Rectal smooth muscle tissue (tissue), 1 donor: ENCODE results near the gene SPAG17.

Source experiments
- H3K27ac ChIP-seq: one replicate; pipeline ENCODE4 v1.7.0; 2013; ENCODE audit warnings: low read depth, low read length, inconsistent platforms
- H3K27me3 ChIP-seq: one replicate; pipeline ENCODE4 v1.7.0; 2013; ENCODE audit warnings: low read length; ENCODE audit not compliant: control insufficient read depth, insufficient read depth
- H3K36me3 ChIP-seq: one replicate; pipeline ENCODE4 v1.7.0; 2013; ENCODE audit warnings: low read length; ENCODE audit not compliant: control insufficient read depth, insufficient read depth
- H3K4me1 ChIP-seq: one replicate; pipeline ENCODE4 v1.7.0; 2013; ENCODE audit warnings: low read length; ENCODE audit not compliant: control insufficient read depth, insufficient read depth
- H3K4me3 ChIP-seq: one replicate; pipeline ENCODE4 v1.7.0; 2013; ENCODE audit warnings: low read length
- H3K9ac ChIP-seq: one replicate; pipeline ENCODE4 v1.7.0; 2013; ENCODE audit warnings: low read length

The SPAG17 gene

GRCh38 chr1:118113261-118113660, 71.8 kb downstream of the SPAG17 start:
- H3K27ac ChIP-seq = no peak overlapping the region
- no peaks in the 10 kb centered on the region for H3K36me3 ChIP-seq
- no peak overlapping the region for H3K4me3 ChIP-seq
- H3K27me3 ChIP-seq = no peaks in the 10 kb centered on the region
- H3K9ac ChIP-seq = no peak overlapping the region
- no peaks in the 10 kb centered on the region for H3K4me1 ChIP-seq

- Histone ChIP-seq H3K27ac (no peak overlapping the region), H3K9ac (no peak overlapping the region), H3K36me3 (no peaks in the 10 kb centered on the region), H3K27me3 (no peaks in the 10 kb centered on the region), H3K4me1 (no peaks in the 10 kb centered on the region), H3K4me3 (no peak overlapping the region)
These were observed 74.4 kb downstream of the SPAG17 start for GRCh38 chr1:118110580-118110979.

DNA sequence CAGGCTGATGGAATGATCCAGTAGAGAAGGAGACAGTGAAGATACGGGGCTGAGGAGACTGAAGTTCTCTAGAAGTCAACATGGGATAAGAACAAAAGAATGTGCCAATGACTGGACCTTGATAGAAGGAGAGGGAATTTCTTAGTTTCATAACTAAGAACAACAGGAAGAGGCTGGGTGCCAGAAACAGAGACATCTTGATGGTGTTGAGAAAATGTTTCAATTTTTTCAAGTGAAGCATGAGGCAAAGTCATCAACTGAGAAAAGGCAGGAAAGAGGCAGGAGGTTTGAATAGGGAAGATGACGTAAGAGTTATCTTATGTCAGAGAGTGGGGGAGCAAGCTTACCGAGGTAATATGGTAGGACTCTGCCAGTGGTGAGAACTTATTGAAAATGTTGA, 80.1 kb downstream of the SPAG17 start:
- H3K27me3 ChIP-seq = no peaks in the 10 kb centered on the region
- no peaks in the 10 kb centered on the region for H3K4me1 ChIP-seq
- no peaks in the 10 kb centered on the region for H3K36me3 ChIP-seq
- no peak overlapping the region for H3K4me3 ChIP-seq
- H3K27ac ChIP-seq = no peak overlapping the region
- no peak overlapping the region for H3K9ac ChIP-seq

- Histone ChIP-seq H3K9ac (no peak overlapping the region), H3K27me3 (no peaks in the 10 kb centered on the region), H3K27ac (no peak overlapping the region), H3K36me3 (no peaks in the 10 kb centered on the region), H3K4me3 (no peak overlapping the region), H3K4me1 (no peaks in the 10 kb centered on the region)
These were observed 82.6 kb downstream of the SPAG17 start for GRCh38 chr1:118102445-118102844.

DNA sequence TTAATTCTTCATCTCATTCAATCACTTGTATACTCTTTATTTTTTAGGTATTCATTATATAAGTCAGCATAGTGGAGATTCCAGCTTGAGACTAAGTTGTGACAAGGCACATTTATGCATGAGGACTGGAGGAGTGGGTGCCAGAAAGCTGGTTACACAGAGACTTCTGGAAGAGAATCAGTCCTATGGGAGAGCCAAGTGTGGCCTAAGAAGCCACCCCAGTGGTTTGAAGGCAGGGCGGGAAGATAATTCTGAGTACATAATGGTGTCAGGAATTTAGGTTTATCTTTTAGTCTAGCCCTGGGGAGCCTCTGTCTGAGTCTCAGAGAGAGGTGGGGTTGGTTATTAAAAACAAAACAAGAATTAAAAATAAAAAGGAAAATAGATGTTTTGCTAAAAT, 83.0 kb downstream of the SPAG17 start:
- Histone ChIP-seq H3K27ac (no peak overlapping the region), H3K27me3 (no peaks in the 10 kb centered on the region), H3K4me1 (no peaks in the 10 kb centered on the region), H3K9ac (no peak overlapping the region), H3K36me3 (no peaks in the 10 kb centered on the region), H3K4me3 (no peak overlapping the region)

- H3K9ac ChIP-seq = no peak overlapping the region
- H3K4me3 ChIP-seq = no peak overlapping the region
- no peaks in the 10 kb centered on the region for H3K36me3 ChIP-seq
- H3K4me1 ChIP-seq = no peaks in the 10 kb centered on the region
- no peak overlapping the region for H3K27ac ChIP-seq
- H3K27me3 ChIP-seq = no peaks in the 10 kb centered on the region
These were observed 83.5 kb downstream of the SPAG17 start for GRCh38 chr1:118101515-118101844.

DNA sequence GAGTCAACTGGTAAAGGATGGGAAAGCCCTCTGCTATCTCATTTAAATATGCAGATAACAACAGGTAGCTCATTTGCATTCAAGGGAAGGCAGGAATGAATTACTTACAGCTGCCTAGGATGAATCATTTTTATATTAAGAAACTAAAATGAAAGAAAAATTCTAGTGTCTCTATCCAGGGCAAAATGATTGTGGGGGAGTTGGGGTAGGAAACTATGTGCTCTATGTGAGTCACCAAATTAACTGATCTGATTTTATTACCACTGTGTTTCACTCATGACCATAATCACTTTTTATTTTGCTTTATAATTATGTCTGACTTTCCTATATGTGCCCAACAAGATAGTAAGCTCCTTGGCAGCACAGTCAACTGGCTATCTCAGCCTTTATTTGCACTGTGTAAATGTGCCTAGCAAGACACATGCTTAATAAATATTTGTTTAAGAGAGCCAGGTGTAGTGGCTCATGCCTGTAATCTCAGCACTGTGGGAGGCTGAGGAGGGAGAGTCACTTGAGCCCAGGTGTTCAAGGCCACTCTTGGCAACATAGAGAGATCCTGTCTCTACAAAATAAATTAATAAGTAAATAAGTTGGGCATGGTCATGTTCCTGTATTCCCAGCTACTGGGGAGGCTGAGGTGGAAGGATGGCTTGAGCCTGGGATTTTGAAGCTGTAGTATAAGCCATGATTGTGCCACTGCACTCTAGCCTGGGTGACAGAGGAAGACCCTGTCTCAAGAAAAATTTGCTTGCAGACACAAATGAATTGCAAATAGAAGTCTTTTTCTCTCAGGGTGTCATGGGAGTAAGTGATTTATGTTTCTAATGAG, 84.1 kb downstream of the SPAG17 start:
- no peak overlapping the region for H3K27ac ChIP-seq

DNA sequence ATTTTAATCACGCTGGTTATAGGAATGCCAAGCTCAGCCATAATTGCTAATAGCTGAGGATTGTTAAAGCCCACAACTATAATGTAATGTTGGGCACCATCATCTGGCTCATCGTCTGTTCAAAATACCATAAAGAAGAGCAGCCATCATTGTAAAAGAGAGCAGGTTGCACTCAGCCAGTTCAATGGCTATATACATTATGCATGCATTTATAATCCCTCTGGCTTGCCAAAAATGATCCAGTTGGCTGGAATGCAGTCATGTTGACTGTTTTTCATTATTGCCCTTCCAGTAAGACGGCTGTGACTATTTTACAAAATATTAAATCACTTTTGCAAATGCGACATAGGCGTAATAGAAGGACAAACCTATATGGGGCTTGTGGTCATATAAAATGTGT, 85.3 kb downstream of the SPAG17 start:
- H3K27ac ChIP-seq = no peak overlapping the region
- no peak overlapping the region for H3K4me3 ChIP-seq
- no peaks in the 10 kb centered on the region for H3K36me3 ChIP-seq
- no peaks in the 10 kb centered on the region for H3K4me1 ChIP-seq
- no peaks in the 10 kb centered on the region for H3K27me3 ChIP-seq
- no peak overlapping the region for H3K9ac ChIP-seq

More for the DNA sequence above, 84.1 kb downstream of the SPAG17 start:
- Histone ChIP-seq H3K4me3 (no peak overlapping the region), H3K9ac (no peak overlapping the region), H3K36me3 (no peaks in the 10 kb centered on the region), H3K4me1 (no peaks in the 10 kb centered on the region), H3K27me3 (no peaks in the 10 kb centered on the region)

DNA sequence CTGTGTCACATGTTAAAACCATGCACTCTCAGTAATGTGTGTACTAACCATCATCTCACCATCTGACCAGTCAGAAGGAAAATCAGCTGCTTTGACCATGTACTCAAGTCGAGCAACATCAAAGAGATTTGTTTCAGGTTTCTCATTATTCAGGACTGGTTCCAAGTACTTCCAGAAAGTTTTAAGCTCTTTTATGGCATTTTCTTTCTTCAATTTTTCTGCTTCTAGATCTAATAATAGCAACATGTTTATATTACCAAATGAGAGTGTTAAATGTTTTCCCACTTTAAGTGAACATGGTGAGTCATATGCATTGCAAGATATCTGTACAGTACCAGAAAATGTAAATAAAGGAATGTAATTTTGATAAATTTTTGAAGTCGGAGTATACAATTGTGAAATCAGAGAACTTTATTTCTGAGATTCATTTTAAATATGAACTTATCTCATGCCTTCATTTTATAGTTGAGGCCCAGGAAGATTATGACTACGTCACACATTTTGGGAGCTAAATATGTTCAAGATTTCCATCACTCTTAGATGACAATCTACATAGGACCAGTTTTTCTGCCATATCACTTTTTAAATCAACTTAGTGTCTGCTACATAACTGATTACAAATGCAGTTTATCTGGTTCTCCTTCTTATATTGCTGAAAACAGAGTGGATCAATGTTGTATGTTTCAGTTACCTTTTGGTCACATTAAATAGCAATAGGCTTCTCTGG, 87.2 kb downstream of the SPAG17 start:
- no peaks in the 10 kb centered on the region for H3K27me3 ChIP-seq
- H3K27ac ChIP-seq = no peak overlapping the region
- no peaks in the 10 kb centered on the region for H3K36me3 ChIP-seq
- no peak overlapping the region for H3K9ac ChIP-seq
- no peaks in the 10 kb centered on the region for H3K4me1 ChIP-seq
- no peak overlapping the region for H3K4me3 ChIP-seq

DNA sequence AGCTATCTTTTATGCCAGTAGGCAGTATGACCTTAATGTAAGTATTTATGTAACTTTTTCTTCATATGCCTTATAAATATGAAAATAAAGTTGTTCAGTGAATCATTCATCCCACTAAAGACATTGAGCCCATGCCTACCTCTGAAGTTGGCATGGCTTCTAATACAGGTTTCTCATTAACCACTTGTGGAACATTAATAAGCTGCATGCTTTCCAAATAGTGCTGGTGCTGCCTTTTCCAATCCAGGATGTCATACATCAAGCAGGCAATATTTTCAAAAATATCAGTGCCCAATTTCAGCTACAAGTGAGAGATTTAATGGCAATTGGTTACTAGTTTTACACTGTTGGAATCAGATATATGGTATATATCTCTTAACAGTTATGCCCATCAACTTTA, 92.0 kb downstream of the SPAG17 start:
- Histone ChIP-seq H3K4me1 (no peaks in the 10 kb centered on the region), H3K36me3 (no peaks in the 10 kb centered on the region), H3K27me3 (no peaks in the 10 kb centered on the region), H3K27ac (no peak overlapping the region), H3K4me3 (no peak overlapping the region), H3K9ac (no peak overlapping the region)

DNA sequence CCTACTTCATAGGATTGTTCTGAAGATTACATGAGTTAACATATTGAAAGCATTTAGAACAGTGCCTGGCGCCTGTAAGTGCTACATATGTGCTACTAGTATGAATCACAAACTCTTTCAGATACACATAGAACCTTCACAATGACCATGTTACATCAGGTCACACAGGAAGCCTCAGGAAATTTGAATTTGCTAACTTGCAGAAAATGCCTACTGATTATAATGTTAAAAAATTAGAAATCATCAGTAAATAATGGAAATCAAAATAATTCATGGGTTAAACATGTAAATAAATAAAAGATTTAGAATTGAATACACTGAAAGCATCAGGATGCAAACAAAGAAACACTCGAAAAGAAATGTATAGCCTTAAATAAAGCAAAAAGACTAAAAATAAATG, 94.9 kb downstream of the SPAG17 start:
- Histone ChIP-seq H3K4me3 (no peak overlapping the region), H3K9ac (no peak overlapping the region), H3K27me3 (peaks cover 2% of the 10 kb centered on the region), H3K4me1 (no peaks in the 10 kb centered on the region), H3K36me3 (no peaks in the 10 kb centered on the region), H3K27ac (no peak overlapping the region)

GRCh38 chr1:118085365-118085764, 99.7 kb downstream of the SPAG17 start:
- H3K27me3 ChIP-seq = peaks cover 2% of the 10 kb centered on the region

DNA sequence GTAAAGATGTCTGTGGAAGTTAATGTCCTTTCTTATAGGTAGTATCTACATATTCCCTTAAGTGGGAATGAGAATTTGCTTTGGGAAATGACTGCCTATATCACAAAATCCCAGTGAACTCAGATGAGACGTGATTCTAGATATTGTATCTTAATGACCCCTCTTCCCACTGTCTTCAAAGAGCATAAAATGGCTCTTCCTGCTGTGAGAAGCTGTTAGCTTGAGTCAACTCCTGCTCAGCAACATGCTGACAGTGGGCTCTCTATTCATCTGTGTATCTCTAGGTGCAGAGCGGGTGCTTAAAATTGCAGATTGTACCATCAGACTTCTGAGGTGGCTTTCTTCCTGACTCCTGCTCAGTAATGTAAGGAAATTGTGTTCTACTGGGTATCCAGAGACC, 100.6 kb downstream of the SPAG17 start:
- no peak overlapping the region for H3K4me3 ChIP-seq
- no peak overlapping the region for H3K9ac ChIP-seq
- H3K27me3 ChIP-seq = peaks cover 2% of the 10 kb centered on the region
- H3K36me3 ChIP-seq = no peaks in the 10 kb centered on the region
- no peak overlapping the region for H3K27ac ChIP-seq
- H3K4me1 ChIP-seq = no peaks in the 10 kb centered on the region

More at GRCh38 chr1:118085365-118085764, 99.7 kb downstream of the SPAG17 start:
- H3K4me1 ChIP-seq = no peaks in the 10 kb centered on the region
- H3K27ac ChIP-seq = no peak overlapping the region
- H3K36me3 ChIP-seq = no peaks in the 10 kb centered on the region
- H3K4me3 ChIP-seq = no peak overlapping the region
- H3K9ac ChIP-seq = no peak overlapping the region
